Suppressor macrophage treated with lipopolysaccharide for 4 hours (primary cell): Measurements from ENCODE around the gene KIF3B.
A peak's percentile ranks its signal among the peaks of the same experiment; 100 is the strongest.
"Not testable (repeated sequence)": the region's sequence is repeated elsewhere in the genome, so short reads cannot be mapped to it uniquely, and the experiment has no call there.

ENCODE experiments used
- DNase-seq: peaks from one replicate; pipeline ENCODE4 v3.0.0-alpha.2; 2020

The KIF3B gene

DNA sequence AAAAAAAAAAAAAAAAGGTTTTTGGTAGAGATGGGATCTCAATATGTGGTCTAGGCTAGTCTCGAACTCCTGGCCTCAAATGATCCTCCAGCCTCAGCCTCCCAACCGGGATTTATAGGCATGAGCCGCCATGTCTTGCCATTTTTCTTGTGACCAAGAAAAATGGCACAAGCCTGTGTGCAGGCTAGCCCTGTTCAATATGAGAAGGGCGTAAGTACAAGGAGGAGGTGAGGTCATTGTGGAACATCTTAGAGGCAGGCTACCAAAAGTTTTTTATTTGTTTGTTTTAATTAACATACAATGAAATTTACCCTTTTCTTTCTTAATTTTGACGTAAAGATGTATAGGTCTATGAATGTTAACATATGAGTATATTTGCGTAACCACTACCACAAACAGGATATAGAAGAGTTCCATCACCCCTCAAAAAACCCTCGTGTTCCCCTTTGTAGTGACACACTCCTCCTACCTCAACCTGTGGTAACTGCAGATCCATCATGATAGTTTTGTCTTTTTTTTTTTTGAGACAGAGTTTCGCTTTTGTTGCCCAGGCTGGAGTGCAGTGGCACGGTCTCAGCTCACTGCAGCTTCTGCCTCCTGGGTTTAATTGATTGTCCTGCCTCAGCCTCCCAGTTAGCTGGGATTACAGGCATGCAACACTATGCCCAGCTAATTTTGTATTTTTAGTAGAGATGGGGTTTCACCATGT is 28.3 kb upstream of the KIF3B start:
- DNase-seq: peak; percentile 61

DNA sequence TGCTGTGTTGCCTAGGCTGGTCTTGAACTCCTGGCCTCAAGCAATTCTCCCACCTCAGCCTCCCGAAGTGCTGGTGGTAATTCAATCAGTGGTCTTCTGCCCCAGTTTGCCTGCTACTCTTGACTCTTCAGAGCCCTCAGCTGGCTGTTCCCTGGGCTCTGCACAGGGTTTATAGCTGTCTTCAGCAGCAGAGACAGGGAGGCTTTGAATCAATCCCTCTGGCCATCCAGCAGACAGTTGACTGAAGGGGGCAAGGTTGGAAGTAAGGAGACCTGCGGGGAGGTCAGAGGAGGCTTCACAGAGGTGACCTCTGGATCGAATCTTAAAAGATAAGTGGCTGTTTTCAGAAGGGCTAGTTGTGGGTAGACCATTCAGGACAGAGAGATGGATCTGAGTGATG is 26.0 kb upstream of the KIF3B start:
- no peak for DNase-seq

- no peak for DNase-seq
These were observed 25.3 kb upstream of the KIF3B start for GRCh38 chr20:32252189-32252588.

- not testable (repeated sequence) for DNase-seq
These were observed 16.5 kb upstream of the KIF3B start for GRCh38 chr20:32260973-32261372.

- DNase-seq: no peak
These were observed 15.8 kb upstream of the KIF3B start for GRCh38 chr20:32261644-32262043.

- DNase-seq: no peak
These were observed 14.0 kb upstream of the KIF3B start for GRCh38 chr20:32263398-32263954.

DNA sequence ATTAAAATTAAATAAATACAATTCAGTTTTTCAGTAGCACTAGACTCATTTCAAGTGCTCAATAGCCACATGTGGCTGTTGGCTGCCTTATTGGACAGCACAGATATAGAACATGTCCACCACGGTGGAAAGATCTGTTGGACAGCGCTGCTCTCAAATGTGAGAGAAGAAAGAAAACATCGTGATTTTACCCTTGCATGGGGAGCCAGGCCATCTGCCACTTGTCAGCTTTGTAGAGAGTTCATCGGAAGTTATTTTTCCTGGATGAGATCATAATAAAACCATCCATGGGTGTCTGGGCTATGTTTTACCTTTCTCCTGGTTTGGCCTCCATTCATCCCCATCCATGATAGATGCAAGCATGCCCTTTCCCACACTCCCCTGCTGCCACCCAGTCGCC is 5.8 kb upstream of the KIF3B start:
- no peak for DNase-seq

DNA sequence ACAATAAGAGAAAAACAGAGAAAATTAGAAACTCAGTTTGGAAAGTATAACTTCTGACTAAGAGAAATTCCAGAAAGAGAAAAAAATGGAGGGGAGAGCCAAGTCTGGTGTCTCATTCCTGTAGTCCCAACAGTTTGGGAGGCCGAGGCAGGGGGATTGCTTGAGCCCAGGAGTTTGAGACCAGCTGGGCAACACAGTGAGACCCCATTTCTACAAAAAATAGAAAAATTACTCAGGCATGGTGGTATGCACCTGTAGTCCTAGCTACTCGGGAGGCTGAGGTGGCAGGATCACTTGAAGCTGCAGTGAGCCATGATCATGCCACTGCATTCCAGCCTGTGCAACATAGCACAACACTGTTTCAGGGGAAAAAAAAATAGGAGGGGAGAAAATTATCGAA is 3.1 kb upstream of the KIF3B start:
- DNase-seq: no peak

GRCh38 chr20:32275163-32275562 is 2.3 kb upstream of the KIF3B start:
- DNase-seq: not testable (repeated sequence)

DNA sequence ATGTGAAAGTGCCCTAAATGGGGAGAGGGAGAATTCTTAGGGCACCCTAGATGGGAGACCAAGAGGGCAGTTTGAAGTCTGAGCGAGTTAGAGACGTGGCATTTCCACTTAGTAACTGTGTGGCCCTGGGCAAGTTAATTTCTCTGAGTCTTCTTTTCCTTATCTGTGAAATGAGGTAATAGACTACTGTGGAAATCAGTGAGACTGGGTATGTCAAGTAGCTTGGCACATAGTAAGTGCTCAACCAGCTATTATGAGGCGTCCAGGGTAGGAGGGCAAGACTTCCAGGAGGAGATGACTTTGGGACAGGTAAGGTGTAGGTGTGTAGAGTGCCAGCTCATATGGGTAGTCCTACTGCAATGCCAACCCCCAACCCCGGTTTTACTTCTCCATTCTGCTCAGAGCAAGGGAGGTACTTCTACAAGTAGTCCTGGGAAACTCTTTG is 770 bp downstream of the KIF3B start:
- DNase-seq: no peak

- no peak for DNase-seq
These were observed 4.3 kb downstream of the KIF3B start for GRCh38 chr20:32281711-32282110.

GRCh38 chr20:32282461-32282860 is 5.0 kb downstream of the KIF3B start:
- no peak for DNase-seq

DNA sequence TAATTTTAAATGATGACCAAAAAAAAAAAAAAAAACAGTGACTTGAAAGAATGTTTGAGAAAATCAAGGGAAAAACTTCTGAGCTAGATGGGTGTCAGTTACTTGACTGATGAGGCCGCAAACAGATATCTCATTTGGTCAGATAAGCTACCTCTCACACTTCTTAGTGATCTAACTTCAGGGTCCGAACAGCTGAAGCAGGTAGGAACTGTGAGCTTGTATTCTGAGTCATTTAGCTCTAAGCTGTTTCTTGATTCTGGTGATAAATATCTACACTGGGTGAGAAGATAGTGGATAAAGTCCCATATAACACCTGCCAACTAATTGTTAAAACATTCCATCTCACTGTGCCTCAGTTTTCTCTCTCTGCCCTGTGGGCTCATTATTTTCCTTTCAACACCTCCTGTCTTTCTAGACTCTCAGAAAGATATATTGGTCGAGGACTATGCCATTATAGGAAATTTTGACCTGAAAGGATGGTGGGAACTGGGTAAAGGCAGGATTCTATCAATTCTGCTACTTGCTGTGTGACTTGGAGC is 7.7 kb downstream of the KIF3B start:
- no peak for DNase-seq

GRCh38 chr20:32285621-32286371 is 8.3 kb downstream of the KIF3B start:
- peak; percentile 39 for DNase-seq

GRCh38 chr20:32287231-32287638 is 9.8 kb downstream of the KIF3B start:
- no peak for DNase-seq

GRCh38 chr20:32288225-32288849 is 10.9 kb downstream of the KIF3B start:
- DNase-seq: no peak

DNA sequence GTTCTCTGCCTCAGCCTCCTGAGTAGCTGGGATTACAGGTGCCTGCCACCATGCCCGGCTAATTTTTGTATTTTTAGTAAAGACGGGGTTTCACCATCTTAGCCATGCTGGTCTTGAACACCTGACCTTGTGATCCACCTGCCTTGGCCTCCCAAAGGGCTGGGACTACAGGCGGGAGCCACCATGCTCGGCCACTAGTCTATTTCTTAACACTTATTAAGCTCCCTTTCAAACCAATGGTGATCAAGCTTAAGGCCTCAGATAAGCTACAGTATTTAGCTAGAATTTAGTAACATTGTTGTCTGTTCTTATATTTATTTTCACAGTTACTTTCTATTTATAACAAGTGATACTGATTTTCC is 11.8 kb downstream of the KIF3B start:
- DNase-seq: not testable (repeated sequence)

- DNase-seq: no peak
These were observed 12.4 kb downstream of the KIF3B start for GRCh38 chr20:32289661-32290431.

- DNase-seq: no peak
These were observed 13.7 kb downstream of the KIF3B start for GRCh38 chr20:32291166-32291565.

DNA sequence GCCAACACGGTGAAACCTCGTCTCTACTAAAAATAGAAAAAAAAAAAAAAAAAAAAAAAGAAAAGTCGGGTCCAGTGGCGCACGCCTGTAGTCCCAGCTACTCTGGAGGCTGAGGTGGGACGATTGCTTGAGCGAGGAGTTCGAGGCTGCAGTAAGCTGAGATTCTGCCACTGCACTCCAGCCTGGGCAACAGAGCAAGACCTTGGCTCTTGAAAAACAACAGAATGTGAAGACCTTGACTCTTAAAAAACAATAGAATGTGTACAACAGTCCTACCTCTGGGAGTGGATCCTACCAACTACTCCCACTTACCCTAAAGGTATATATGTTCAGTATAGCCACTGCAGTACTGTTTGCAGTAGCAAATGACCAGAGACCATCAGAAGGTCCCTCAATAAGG is 15.1 kb downstream of the KIF3B start:
- no peak for DNase-seq

- no peak for DNase-seq
These were observed 16.6 kb downstream of the KIF3B start for GRCh38 chr20:32294071-32294470.

- no peak for DNase-seq
These were observed 19.0 kb downstream of the KIF3B start for GRCh38 chr20:32296412-32296811.
